ENCODE results near the gene MCC. TPM values are rescaled to one million over a fixed set of nuclear protein-coding genes. Genes with fewer than 3 reads are reported as not detected.

MCC gene
- total RNA-seq, 1 experiment from 2014 or later = 23.5 TPM

DNA sequence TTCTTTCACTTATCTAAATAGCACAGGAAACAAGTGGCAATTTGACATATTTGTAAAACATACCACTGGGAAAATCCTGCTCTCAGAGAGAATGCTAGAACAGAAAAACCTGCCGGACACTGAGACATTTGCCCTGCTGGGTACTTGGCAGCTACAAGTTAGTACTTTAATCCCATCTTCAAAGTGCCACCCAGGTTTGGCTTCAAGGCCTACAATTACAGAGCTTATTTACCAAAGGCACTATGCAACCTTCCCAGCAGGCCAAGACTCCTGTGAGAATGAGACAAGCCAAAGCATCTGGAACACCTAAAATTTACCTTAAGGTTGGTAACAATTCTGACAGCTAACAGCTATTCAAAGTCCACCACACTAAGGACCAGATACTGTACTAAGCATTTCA is 131.8 kb downstream of the MCC start:
- Mint-ChIP-seq H3K27ac (no peak overlapping the region), H3K9me3 (no peaks in the 10 kb centered on the region), H3K4me1 (no peaks in the 10 kb centered on the region), H3K27me3 (ENCODE audit: low read depth) (no peaks in the 10 kb centered on the region; the same call in 1 of the 2 replicates), H3K4me3 (no peak overlapping the region), H3K36me3 (no peaks in the 10 kb centered on the region)
- ATAC-seq (no peak), DNase-seq (ENCODE audit: low spot score) (no peak)
- CTCF ChIA-PET = interaction anchor here (0.9 kb wide), 1 partner anchor 233 kb away, joined by 3 read pairs; no protein-coding TSS in a partner anchor
- TF ChIP-seq, protein P1, sequence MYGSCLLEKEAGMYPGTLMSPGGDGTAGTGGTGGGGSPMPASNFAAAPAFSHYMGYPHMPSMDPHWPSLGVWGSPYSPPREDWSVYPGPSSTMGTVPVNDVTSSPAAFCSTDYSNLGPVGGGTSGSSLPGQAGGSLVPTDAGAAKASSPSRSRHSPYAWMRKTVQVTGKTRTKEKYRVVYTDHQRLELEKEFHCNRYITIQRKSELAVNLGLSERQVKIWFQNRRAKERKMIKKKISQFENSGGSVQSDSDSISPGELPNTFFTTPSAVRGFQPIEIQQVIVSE (CRISPR knock-in tag; IDR thresholded peaks at IDR 0.05; ENCODE audit: borderline replicate concordance) = no peak
- TF ChIP-seq ZNF416 (CRISPR knock-in tag; IDR thresholded peaks at IDR 0.05) = no peak
- TF ChIP-seq MXD4 (CRISPR knock-in tag; IDR thresholded peaks at IDR 0.05; ENCODE audit: borderline replicate concordance) = no peak
- TF ChIP-seq MAX (CRISPR knock-in tag; IDR thresholded peaks at IDR 0.05) = no peak
- no peak for TF ChIP-seq CTCF (IDR thresholded peaks at IDR 0.05)
- TF ChIP-seq ZNF671 (CRISPR knock-in tag; IDR thresholded peaks at IDR 0.05) = no peak
- POLR2A ChIA-PET = no interaction called here

GRCh38 chr5:113354055-113354454 is 134.2 kb downstream of the MCC start:
- no peak for TF ChIP-seq NFE2L1 (CRISPR knock-in tag; IDR thresholded peaks at IDR 0.05)
- TF ChIP-seq ZNF232 (CRISPR knock-in tag; IDR thresholded peaks at IDR 0.05) = no peak
- TF ChIP-seq SMAD3 (CRISPR knock-in tag; IDR thresholded peaks at IDR 0.05; ENCODE audit: borderline replicate concordance) = no peak
- TF ChIP-seq, protein P1 (CRISPR knock-in tag; IDR thresholded peaks at IDR 0.05; ENCODE audit: borderline replicate concordance) = no peak
- no peak for TF ChIP-seq TP53 (CRISPR knock-in tag; IDR thresholded peaks at IDR 0.05)
- TF ChIP-seq TEAD4 (CRISPR knock-in tag; IDR thresholded peaks at IDR 0.05) = no peak
- TF ChIP-seq FOXK1 (CRISPR knock-in tag; IDR thresholded peaks at IDR 0.05) = no peak
- TF ChIP-seq GRHL2 (CRISPR knock-in tag; IDR thresholded peaks at IDR 0.05; ENCODE audit: insufficient replicate concordance, severe bottlenecking) = no peak
- Mint-ChIP-seq H3K4me1 (no peaks in the 10 kb centered on the region), H3K4me3 (no peak overlapping the region), H3K9me3 (no peaks in the 10 kb centered on the region), H3K27ac (no peak overlapping the region), H3K27me3 (ENCODE audit: low read depth) (no peaks in the 10 kb centered on the region; the same call in 1 of the 2 replicates), H3K36me3 (no peaks in the 10 kb centered on the region)
- CTCF ChIA-PET = no interaction called here
- POLR2A ChIA-PET = no interaction called here
- DNase-seq (ENCODE audit: low spot score) (no peak), ATAC-seq (no peak)

GRCh38 chr5:113347572-113347971 is 140.7 kb downstream of the MCC start:
- Mint-ChIP-seq H3K36me3 (no peaks in the 10 kb centered on the region), H3K9me3 (peaks cover 5% of the 10 kb centered on the region), H3K4me3 (no peak overlapping the region)

More at GRCh38 chr5:113347572-113347971, 140.7 kb downstream of the MCC start:
- ATAC-seq (no peak), DNase-seq (ENCODE audit: low spot score) (no peak)
- Mint-ChIP-seq H3K27ac (no peak overlapping the region), H3K4me1 (no peaks in the 10 kb centered on the region), H3K27me3 (ENCODE audit: low read depth) (no peaks in the 10 kb centered on the region)
- POLR2A ChIA-PET = no interaction called here
- TF ChIP-seq ZNF396 (CRISPR knock-in tag; IDR thresholded peaks at IDR 0.05; ENCODE audit: borderline replicate concordance) (no peak), PREB (CRISPR knock-in tag; IDR thresholded peaks at IDR 0.05; ENCODE audit: borderline replicate concordance) (no peak), IRF2 (CRISPR knock-in tag; IDR thresholded peaks at IDR 0.05; ENCODE audit: borderline replicate concordance, low read depth) (no peak), CBFB (CRISPR knock-in tag; IDR thresholded peaks at IDR 0.05; ENCODE audit: low read depth) (no peak), NFATC4 (CRISPR knock-in tag; IDR thresholded peaks at IDR 0.05) (no peak), ZNF219 (CRISPR knock-in tag; IDR thresholded peaks at IDR 0.05; ENCODE audit: borderline replicate concordance) (no peak), ZNF138 (CRISPR knock-in tag; conservative IDR thresholded peaks at IDR 0.05) (no peak), EMX1 (CRISPR knock-in tag; IDR thresholded peaks at IDR 0.05) (no peak), OVOL2 (CRISPR knock-in tag; IDR thresholded peaks at IDR 0.05; ENCODE audit: borderline replicate concordance) (no peak), ZBTB43 (CRISPR knock-in tag; IDR thresholded peaks at IDR 0.05) (no peak), NFE2L1 (CRISPR knock-in tag; IDR thresholded peaks at IDR 0.05) (no peak)
- TF ChIP-seq, protein P2, sequence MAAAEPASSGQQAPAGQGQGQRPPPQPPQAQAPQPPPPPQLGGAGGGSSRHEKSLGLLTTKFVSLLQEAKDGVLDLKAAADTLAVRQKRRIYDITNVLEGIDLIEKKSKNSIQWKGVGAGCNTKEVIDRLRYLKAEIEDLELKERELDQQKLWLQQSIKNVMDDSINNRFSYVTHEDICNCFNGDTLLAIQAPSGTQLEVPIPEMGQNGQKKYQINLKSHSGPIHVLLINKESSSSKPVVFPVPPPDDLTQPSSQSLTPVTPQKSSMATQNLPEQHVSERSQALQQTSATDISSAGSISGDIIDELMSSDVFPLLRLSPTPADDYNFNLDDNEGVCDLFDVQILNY (CRISPR knock-in tag; IDR thresholded peaks at IDR 0.05) = no peak
- CTCF ChIA-PET = no interaction called here
